Liver (tissue), 9 donors: ENCODE results near the gene TMEM243. TPM values are rescaled to one million over a fixed set of nuclear protein-coding genes. Genes with fewer than 3 reads are reported as not detected.

ENCODE experiments used
- DNase-seq: peaks from one replicate; pipeline ENCODE4 v3.0.0-alpha.2; 2017; ENCODE audit warnings: low spot score
- H3K27ac ChIP-seq, 2 donors: one replicate each; pipeline ENCODE4 v1.7.0; 2013; ENCODE audit warnings: inconsistent platforms in 2 of 2, low read length in 2 of 2, control low read depth in 1 of 2, low read depth in 1 of 2, mild to moderate bottlenecking in 1 of 2
- H3K27me3 ChIP-seq, 4 donors: one replicate each; pipeline versions ENCODE4 v1.6.1 to v1.7.0; 2013; ENCODE audit warnings: low read length in 3 of 4, inconsistent platforms in 1 of 4, mild to moderate bottlenecking in 1 of 4, moderate library complexity in 1 of 4; ENCODE audit not compliant: control insufficient read depth in 4 of 4, insufficient read depth in 4 of 4
- H3K36me3 ChIP-seq, 4 donors: one replicate each; pipeline versions ENCODE4 v1.6.1 to v1.7.0; 2013; ENCODE audit warnings: low read length in 3 of 4, mild to moderate bottlenecking in 3 of 4, low read depth in 1 of 4, moderate library complexity in 1 of 4; ENCODE audit not compliant: control insufficient read depth in 4 of 4, insufficient read depth in 3 of 4
- H3K4me1 ChIP-seq, 4 donors: one replicate each; pipeline versions ENCODE4 v1.6.1 to v1.7.0; 2013; ENCODE audit warnings: low read length in 3 of 4, mild to moderate bottlenecking in 3 of 4, moderate library complexity in 1 of 4; ENCODE audit not compliant: control insufficient read depth in 4 of 4, insufficient read depth in 4 of 4
- H3K4me3 ChIP-seq, 3 donors: one replicate each; pipeline versions ENCODE4 v1.6.1 to v1.7.0; 2013; ENCODE audit warnings: low read length in 3 of 3, control low read depth in 1 of 3, low read depth in 1 of 3, mild to moderate bottlenecking in 1 of 3
- H3K9ac ChIP-seq, 2 donors: one replicate each; pipeline ENCODE4 v1.7.0; 2013; ENCODE audit warnings: low read length in 2 of 2, mild to moderate bottlenecking in 2 of 2, moderate library complexity in 2 of 2, control low read depth in 1 of 2, low read depth in 1 of 2
- H3K9me3 ChIP-seq, 4 donors: one replicate each; pipeline versions ENCODE4 v1.6.1 to v1.7.0; 2013; ENCODE audit warnings: low read length in 3 of 4; ENCODE audit not compliant: control insufficient read depth in 4 of 4
- EGR1 ChIP-seq, 2 donors: IDR thresholded peaks; 2 replicates each; pipeline ENCODE4 v1.6.1; 2016 to 2018; ENCODE audit warnings: antibody characterized with exemption in 2 of 2, low read depth in 2 of 2
- FOXA1 ChIP-seq: IDR thresholded peaks from 2 replicates; pipeline ENCODE4 v1.6.1; 2016; ENCODE audit warnings: antibody characterized with exemption
- FOXA2 ChIP-seq: IDR thresholded peaks from 2 replicates; pipeline ENCODE4 v1.6.1; 2016; ENCODE audit warnings: antibody characterized with exemption
- GABPA ChIP-seq, 2 donors: IDR thresholded peaks in 1 of 2; conservative IDR thresholded peaks in 1 of 2; 2 replicates each; pipeline ENCODE4 v1.6.1; 2016; ENCODE audit warnings: antibody characterized with exemption in 2 of 2, mild to moderate bottlenecking in 1 of 2, moderate library complexity in 1 of 2
- HNF4A ChIP-seq, 2 donors: conservative IDR thresholded peaks; 2 replicates each; pipeline ENCODE4 v1.6.1; 2016; ENCODE audit warnings: antibody characterized with exemption in 2 of 2, mild to moderate bottlenecking in 2 of 2
- HNF4G ChIP-seq: IDR thresholded peaks from 2 replicates; pipeline ENCODE4 v1.6.1; 2016; ENCODE audit warnings: antibody characterized with exemption
- JUND ChIP-seq, 2 donors: IDR thresholded peaks; 2 replicates each; pipeline ENCODE4 v1.6.1; 2016; ENCODE audit warnings: antibody characterized with exemption in 2 of 2
- NR2F2 ChIP-seq: IDR thresholded peaks from 2 replicates; pipeline ENCODE4 v1.6.1; 2016; ENCODE audit warnings: antibody characterized with exemption
- SP1 ChIP-seq: IDR thresholded peaks from 2 replicates; pipeline ENCODE4 v1.6.1; 2018; ENCODE audit warnings: antibody characterized with exemption, mild to moderate bottlenecking
- TAF1 ChIP-seq: conservative IDR thresholded peaks from 2 replicates; pipeline ENCODE4 v1.6.1; 2016; ENCODE audit warnings: antibody characterized with exemption, mild to moderate bottlenecking
- YY1 ChIP-seq: IDR thresholded peaks from 2 replicates; pipeline ENCODE4 v1.6.1; 2016; ENCODE audit warnings: antibody characterized with exemption, mild to moderate bottlenecking
- WGBS: extraction: QIAGEN DNeasy Blood & Tissue Kit; methylation state at CpG from one replicate; pipeline ENCODE4 v1.1.7; 2013; 5-methylcytosine and 5-hydroxymethylcytosine counted together
- polyA plus RNA-seq, 2 donors: library from polyadenylated mRNA; stranded (reverse) in 1 of 2; unstranded in 1 of 2; fragments of 200-250 nt in 1 of 2; fragments of >200 nt in 1 of 2; fragmentation: Nextera tagmentation in 1 of 2; extraction: Ambion mirVana in 1 of 2; gene quantifications; one replicate each; pipeline versions ENCODE4 v1.2.1 to v1.2.3, GENCODE V29; 2013 to 2015
- total RNA-seq, 2 donors: library from RNA; depleted of rRNA; stranded (reverse); fragments of >200 nt; gene quantifications; one replicate each; pipeline ENCODE4 v1.2.3, GENCODE V29; 2014
- TF ChIP-seq, protein P1 (sequence below): fragments of 150-350 bp; IDR thresholded peaks from 2 replicates; pipeline ENCODE4 v1.5.1; 2017; ENCODE audit warnings: improper control_type of control experiment, low read depth, low read length; ENCODE audit not compliant: missing input control
- TF ChIP-seq, protein P2 (sequence below): IDR thresholded peaks from 2 replicates; pipeline ENCODE4 v1.6.1; 2016; ENCODE audit warnings: antibody characterized with exemption
- TF ChIP-seq, protein P3 (sequence below): IDR thresholded peaks from 2 replicates; pipeline ENCODE4 v1.6.1; 2016; ENCODE audit warnings: antibody characterized with exemption
- donor health status: healthy.
- donor health status: healthy.
- donor health status: healthy.
- donor health status: healthy.
- donor health status: healthy.

Gene TMEM243
- total and polyA plus RNA-seq, 4 donors, result 4.8 to 8.0 (median 5.5) TPM

DNA sequence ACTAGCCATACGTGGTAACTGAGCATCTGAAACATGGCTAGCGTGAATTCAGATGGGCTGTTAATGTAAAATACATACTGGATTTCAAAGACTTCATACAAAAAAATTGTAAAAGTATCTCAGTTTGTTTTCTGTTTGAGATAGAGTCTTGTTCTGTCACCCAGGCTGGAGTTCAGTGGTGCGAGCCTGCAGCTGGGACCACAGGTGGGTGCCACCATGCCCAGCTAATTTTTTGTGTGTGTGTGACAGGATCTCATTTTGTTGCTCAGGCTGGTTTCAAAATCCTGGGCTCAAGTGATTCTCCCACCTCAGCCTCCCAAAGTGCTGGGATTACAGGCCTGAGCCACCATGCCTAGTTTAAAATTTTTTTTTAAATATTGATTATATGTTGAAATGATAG, 4.5 kb downstream of the TMEM243 start:
- no peak overlapping the region for H3K27ac ChIP-seq
- TF ChIP-seq FOXA1 (no peak), GABPA (IDR thresholded peaks at IDR 0.05 in 1 of 2, conservative IDR thresholded peaks at IDR 0.05 in 1 of 2) (no peak), NR2F2 (no peak), YY1 (no peak), SP1 (no peak), EGR1 (IDR thresholded peaks at IDR 0.05; ENCODE audit: low read depth in 2 of 2) (no peak), HNF4G (no peak), TAF1 (no peak)
- TF ChIP-seq, protein P1, sequence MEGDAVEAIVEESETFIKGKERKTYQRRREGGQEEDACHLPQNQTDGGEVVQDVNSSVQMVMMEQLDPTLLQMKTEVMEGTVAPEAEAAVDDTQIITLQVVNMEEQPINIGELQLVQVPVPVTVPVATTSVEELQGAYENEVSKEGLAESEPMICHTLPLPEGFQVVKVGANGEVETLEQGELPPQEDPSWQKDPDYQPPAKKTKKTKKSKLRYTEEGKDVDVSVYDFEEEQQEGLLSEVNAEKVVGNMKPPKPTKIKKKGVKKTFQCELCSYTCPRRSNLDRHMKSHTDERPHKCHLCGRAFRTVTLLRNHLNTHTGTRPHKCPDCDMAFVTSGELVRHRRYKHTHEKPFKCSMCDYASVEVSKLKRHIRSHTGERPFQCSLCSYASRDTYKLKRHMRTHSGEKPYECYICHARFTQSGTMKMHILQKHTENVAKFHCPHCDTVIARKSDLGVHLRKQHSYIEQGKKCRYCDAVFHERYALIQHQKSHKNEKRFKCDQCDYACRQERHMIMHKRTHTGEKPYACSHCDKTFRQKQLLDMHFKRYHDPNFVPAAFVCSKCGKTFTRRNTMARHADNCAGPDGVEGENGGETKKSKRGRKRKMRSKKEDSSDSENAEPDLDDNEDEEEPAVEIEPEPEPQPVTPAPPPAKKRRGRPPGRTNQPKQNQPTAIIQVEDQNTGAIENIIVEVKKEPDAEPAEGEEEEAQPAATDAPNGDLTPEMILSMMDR, result no peak
- TF ChIP-seq, protein P2, sequence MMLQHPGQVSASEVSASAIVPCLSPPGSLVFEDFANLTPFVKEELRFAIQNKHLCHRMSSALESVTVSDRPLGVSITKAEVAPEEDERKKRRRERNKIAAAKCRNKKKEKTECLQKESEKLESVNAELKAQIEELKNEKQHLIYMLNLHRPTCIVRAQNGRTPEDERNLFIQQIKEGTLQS, result no peak
- H3K4me1 ChIP-seq, result peaks cover 2 to 9% (median 3%) of the 10 kb centered on the region in 4 donors
- no peaks in the 10 kb centered on the region for H3K36me3 ChIP-seq
- H3K9ac ChIP-seq, result no peak overlapping the region
- H3K4me3 ChIP-seq, result no peak overlapping the region
- 99% methylated on average over 3 of the region's 3 CpGs for WGBS
- H3K9me3 ChIP-seq, result no peaks in the 10 kb centered on the region
- no peaks in the 10 kb centered on the region for H3K27me3 ChIP-seq
- no peak for DNase-seq

DNA sequence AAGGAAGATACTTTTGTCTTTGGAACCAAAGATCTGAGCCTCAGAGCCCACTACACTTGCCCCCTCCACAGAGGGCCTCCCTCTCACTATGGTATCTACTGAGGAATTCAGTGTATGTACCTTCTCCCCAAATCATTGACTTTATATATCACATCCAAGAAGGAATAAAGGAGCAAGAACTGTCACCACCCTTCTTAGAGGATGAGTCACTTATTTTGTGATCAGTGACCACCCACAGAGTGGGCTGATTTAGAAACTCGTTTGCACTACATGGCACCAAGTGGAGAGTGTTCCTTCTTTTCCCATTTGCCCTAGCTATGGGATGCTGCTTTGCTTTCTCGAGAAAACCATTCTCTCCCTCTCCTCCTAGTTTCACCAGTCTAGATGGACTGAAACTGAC, 5.7 kb downstream of the TMEM243 start:
- H3K9me3 ChIP-seq, result no peaks in the 10 kb centered on the region
- peaks cover 0 to 2% (median 1%) of the 10 kb centered on the region in 4 donors for H3K4me1 ChIP-seq
- H3K9ac ChIP-seq, result no peak overlapping the region
- no peaks in the 10 kb centered on the region for H3K36me3 ChIP-seq
- no peak overlapping the region for H3K4me3 ChIP-seq
- no peak overlapping the region for H3K27ac ChIP-seq
- H3K27me3 ChIP-seq, result no peaks in the 10 kb centered on the region
- DNase-seq, result no peak
- no peak for TF ChIP-seq YY1
- TF ChIP-seq FOXA2, result no peak
- no peak for TF ChIP-seq FOXA1
- no peak for TF ChIP-seq HNF4G
- TF ChIP-seq TAF1, result no peak
- TF ChIP-seq, protein P3, sequence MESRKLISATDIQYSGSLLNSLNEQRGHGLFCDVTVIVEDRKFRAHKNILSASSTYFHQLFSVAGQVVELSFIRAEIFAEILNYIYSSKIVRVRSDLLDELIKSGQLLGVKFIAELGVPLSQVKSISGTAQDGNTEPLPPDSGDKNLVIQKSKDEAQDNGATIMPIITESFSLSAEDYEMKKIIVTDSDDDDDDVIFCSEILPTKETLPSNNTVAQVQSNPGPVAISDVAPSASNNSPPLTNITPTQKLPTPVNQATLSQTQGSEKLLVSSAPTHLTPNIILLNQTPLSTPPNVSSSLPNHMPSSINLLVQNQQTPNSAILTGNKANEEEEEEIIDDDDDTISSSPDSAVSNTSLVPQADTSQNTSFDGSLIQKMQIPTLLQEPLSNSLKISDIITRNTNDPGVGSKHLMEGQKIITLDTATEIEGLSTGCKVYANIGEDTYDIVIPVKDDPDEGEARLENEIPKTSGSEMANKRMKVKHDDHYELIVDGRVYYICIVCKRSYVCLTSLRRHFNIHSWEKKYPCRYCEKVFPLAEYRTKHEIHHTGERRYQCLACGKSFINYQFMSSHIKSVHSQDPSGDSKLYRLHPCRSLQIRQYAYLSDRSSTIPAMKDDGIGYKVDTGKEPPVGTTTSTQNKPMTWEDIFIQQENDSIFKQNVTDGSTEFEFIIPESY, result no peak
- 70% methylated on average over 2 of the region's 2 CpGs for WGBS

DNA sequence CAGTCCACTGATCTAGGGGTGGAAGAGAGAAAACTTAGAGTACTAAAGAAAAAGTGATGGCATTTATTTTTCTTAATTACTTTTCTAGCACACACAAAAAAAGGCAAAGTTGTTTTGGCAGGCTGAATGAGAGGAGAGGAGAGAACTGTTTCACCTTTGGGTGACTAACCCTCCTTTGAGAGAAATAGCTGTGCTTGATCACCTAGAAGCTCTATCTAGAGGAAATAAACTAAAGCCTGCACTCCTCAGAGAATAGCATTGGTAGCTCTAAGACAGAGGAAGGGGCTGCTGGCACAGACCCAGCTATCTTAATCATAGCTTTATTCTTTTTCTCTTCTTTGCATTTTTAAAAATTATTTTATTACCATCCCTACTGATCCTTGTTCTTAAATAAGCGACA, 6.3 kb downstream of the TMEM243 start:
- Histone ChIP-seq H3K9me3 (no peaks in the 10 kb centered on the region), H3K4me1 (peaks cover 0 to 1% (median 0%) of the 10 kb centered on the region in 4 donors), H3K9ac (no peak overlapping the region), H3K4me3 (no peak overlapping the region), H3K27me3 (no peaks in the 10 kb centered on the region), H3K36me3 (no peaks in the 10 kb centered on the region), H3K27ac (no peak overlapping the region)
- TF ChIP-seq FOXA2 (no peak), GABPA (IDR thresholded peaks at IDR 0.05 in 1 of 2, conservative IDR thresholded peaks at IDR 0.05 in 1 of 2) (no peak), HNF4G (no peak), JUND (IDR thresholded peaks at IDR 0.05) (no peak), HNF4A (conservative IDR thresholded peaks at IDR 0.05) (no peak)
- TF ChIP-seq, protein P1, result no peak
- TF ChIP-seq, protein P3, result no peak
- no peak for DNase-seq
- 95% methylated on average over 1 of the region's 1 CpG for WGBS
